Spinal cord (tissue), 10 donors: ENCODE measurements around the gene LARP7. TPM values are rescaled to one million over a fixed set of nuclear protein-coding genes. Genes with fewer than 3 reads are reported as not detected.
A peak's percentile ranks its signal among the peaks of the same experiment; 100 is the strongest.
"Not testable (repeated sequence)": the region's sequence is repeated elsewhere in the genome, so short reads cannot be mapped to it uniquely, and the experiment has no call there.

Source experiments
- DNase-seq, 6 donors: peaks; one replicate each; pipeline versions ENCODE4 v3.0.0 to v3.0.0-alpha.2; 2013 to 2015; ENCODE audit warnings: low spot score in 6 of 6, low read depth in 4 of 6
- H3K27ac ChIP-seq: one replicate; pipeline ENCODE4 v1.5.1; 2013; ENCODE audit warnings: low read depth, low read length, control low read depth
- H3K27me3 ChIP-seq: one replicate; pipeline ENCODE4 v1.6.1; 2013; ENCODE audit warnings: low read length; ENCODE audit not compliant: control insufficient read depth, insufficient read depth
- H3K36me3 ChIP-seq: one replicate; pipeline ENCODE4 v1.6.1; 2013; ENCODE audit warnings: low read length; ENCODE audit not compliant: control insufficient read depth, insufficient read depth
- H3K4me1 ChIP-seq: one replicate; pipeline ENCODE4 v1.6.1; 2013; ENCODE audit warnings: low read length; ENCODE audit not compliant: control insufficient read depth, insufficient read depth
- H3K4me3 ChIP-seq: one replicate; pipeline ENCODE4 v1.5.1; 2013; ENCODE audit warnings: low read depth, low read length, control low read depth
- H3K9me3 ChIP-seq: one replicate; pipeline ENCODE4 v1.6.1; 2013; ENCODE audit warnings: low read length; ENCODE audit not compliant: control insufficient read depth, insufficient read depth
- WGBS: methylation state at CpG from one replicate; pipeline ENCODE4 v1.1.5; 2013; ENCODE audit warnings: missing lambda C conversion rate; ENCODE audit not compliant: insufficient coverage; 5-methylcytosine and 5-hydroxymethylcytosine counted together
- long read RNA-seq, 4 donors: transcript quantifications; one replicate each; lab custom pipeline, GENCODE V29; 2026
- polyA plus RNA-seq, 2 donors: library from polyadenylated mRNA; unstranded; fragments of 120-200 nt; gene quantifications; one replicate each; pipeline ENCODE4 v1.2.1, GENCODE V29; 2013; ENCODE audit not compliant: insufficient read length in 2 of 2
- total RNA-seq, 2 donors: library from RNA; depleted of rRNA in 1 of 2; stranded (reverse); fragments of 120-200 nt in 1 of 2; fragments of >200 nt in 1 of 2; gene quantifications; one replicate each; pipeline versions ENCODE4 v1.2.3 to v1.2.4, GENCODE V29; 2013 to 2014
- donor health status: healthy.

The LARP7 gene
- total RNA-seq (10 to 100 TPM; 33.1 to 65.1 TPM), polyA plus RNA-seq (10 to 100 TPM; 47.7 to 56.3 TPM)
- long read RNA-seq, donor 1, partial matches to known transcripts = 54 of 62 reads
- long read RNA-seq, donor 1, other reads (novel, unspliced or antisense) = 0 of 62 reads
- long read RNA-seq, donor 2, partial matches to known transcripts = 5 of 6 reads
- long read RNA-seq, donor 2, other reads (novel, unspliced or antisense) = 0 of 6 reads
- long read RNA-seq, donor 3, partial matches to known transcripts = 7 of 8 reads
- long read RNA-seq, donor 3, other reads (novel, unspliced or antisense) = 0 of 8 reads
- long read RNA-seq, donor 4, partial matches to known transcripts = 106 of 118 reads
- long read RNA-seq, donor 4, other reads (novel, unspliced or antisense) = 0 of 118 reads

DNA sequence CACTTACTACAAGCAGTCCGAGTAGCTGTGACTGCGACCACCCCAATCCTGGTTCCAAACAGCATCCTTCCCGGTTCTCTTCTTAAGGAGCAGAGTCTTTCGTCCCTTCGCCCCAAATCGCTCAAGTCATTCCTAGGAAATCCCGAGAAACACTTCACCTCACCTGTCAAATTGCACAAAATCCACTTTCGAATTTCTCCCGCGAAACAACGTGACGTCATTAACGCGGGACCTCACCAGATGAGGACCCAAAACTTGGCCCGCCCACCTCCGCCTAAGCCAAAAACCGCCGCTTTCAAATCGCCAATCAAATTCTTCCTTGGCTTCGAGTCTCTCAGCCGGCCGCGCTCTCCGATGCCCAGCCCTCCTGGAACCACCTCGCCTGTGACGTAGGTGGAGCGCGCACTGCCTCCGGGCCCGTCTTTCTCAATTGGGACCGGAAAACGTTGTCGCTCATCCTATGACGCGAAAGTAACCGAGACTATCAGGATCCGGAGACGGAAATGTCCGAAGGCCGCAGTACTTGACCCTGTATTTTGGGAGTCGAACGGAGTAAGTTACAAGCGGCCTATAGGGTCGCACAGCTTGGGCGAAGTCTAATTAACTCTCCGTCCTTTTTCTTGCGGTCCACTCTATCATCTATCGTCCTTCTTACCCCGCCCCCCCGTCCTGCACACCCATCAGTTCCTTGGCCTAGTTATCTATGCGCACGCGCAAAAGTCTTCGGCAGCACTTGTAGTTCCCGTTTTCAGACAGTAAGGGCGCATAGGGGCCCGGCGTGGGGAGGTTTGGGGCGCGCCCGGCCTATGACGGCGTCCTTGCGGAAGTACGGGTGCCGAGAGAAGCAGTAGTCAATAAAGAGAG, at the start of gene LARP7, which contains the start of gene ZGRF1:
Gene LARP7, plus strand, starts transcription at position 456 of the 864 bp plus-strand sequence. CDS start 7,527 bp downstream, outside the sequence.
Gene ZGRF1, minus strand, starts transcription at position 222 of the 864 bp plus-strand sequence. CDS start 3,733 bp downstream, outside the sequence.
- peak; percentile 99 to 100 (median 100) for DNase-seq
- Histone ChIP-seq H3K9me3 (no peaks in the 10 kb centered on the region), H3K4me3 (peak within 1 kb of the TSS; percentile 84), H3K4me1 (peaks cover 9% of the 10 kb centered on the region), H3K27me3 (no peaks in the 10 kb centered on the region), H3K36me3 (peaks cover 4% of the 10 kb centered on the region), H3K27ac (peak within 1 kb of the TSS; percentile 98)
- 0% methylated on average over 66 of the region's 66 CpGs for WGBS

DNA sequence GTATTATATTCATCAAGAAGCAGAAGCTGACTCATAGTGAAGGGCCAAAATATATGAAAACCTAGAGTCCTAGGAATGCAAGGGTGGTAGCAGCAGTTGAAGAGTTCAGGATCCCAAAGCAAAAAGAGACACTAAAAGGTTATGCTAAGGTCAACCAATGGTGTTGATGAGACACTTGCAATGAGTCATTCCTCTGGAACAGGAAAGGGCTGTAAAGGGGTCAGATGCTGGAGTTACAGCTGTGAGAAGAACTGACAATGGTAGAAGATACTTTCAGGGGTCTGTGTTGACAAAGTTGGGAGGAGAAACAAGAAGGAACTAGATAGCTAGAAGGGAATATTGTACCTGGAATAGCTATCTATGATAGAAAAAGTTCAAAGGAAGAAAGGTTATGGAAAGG, 47.7 kb upstream of the LARP7 start:
- Histone ChIP-seq H3K9me3 (no peaks in the 10 kb centered on the region), H3K4me1 (no peaks in the 10 kb centered on the region), H3K27me3 (no peaks in the 10 kb centered on the region), H3K27ac (no peak overlapping the region), H3K4me3 (no peak overlapping the region), H3K36me3 (no peaks in the 10 kb centered on the region)
- DNase-seq = no peak

DNA sequence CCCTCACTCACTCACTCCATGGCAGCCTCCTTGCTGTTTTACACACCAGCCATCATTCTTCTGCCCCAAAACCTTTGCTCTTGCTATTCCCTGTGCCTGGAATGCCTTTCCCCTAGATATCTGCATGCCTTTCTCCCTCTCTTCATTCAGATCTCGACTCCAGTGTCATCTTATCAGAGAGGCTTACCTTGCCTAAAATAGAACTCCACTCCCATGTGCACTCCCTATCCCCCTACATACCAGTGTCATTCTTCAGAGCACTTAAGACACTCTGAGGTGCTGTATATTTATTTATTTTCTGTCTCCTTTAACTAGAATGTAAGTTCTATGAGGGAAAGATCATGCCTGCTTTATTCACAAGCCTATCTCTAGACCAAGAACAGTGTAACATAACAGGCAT, 45.4 kb upstream of the LARP7 start:
- DNase-seq = no peak
- no peak overlapping the region for H3K4me3 ChIP-seq
- no peaks in the 10 kb centered on the region for H3K27me3 ChIP-seq
- WGBS = 88% methylated on average over 1 of the region's 1 CpG
- H3K27ac ChIP-seq = no peak overlapping the region
- H3K9me3 ChIP-seq = no peaks in the 10 kb centered on the region
- no peaks in the 10 kb centered on the region for H3K36me3 ChIP-seq
- H3K4me1 ChIP-seq = no peaks in the 10 kb centered on the region

DNA sequence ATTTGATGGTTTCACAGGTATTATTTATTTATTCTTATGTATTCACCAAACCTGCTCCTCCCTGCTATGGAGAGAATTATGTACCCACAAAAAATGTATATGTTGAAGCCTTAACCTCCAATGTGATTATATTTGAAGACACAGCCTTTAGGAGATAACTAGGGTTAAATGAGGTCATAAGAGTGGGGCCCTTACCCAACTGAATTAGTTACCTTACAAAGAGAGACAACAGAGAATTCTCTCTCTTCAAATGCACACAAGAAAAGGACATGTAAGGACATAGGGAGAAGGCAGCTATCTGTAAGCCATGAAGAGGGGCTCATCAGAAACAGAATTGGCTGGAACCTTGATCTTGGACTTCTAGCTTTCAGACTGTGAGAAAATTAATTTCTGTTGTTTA, 44.2 kb upstream of the LARP7 start:
- H3K4me3 ChIP-seq = no peak overlapping the region
- no peaks in the 10 kb centered on the region for H3K4me1 ChIP-seq
- no peak overlapping the region for H3K27ac ChIP-seq
- no peaks in the 10 kb centered on the region for H3K9me3 ChIP-seq
- DNase-seq = no peak
- no peaks in the 10 kb centered on the region for H3K27me3 ChIP-seq
- no peaks in the 10 kb centered on the region for H3K36me3 ChIP-seq

DNA sequence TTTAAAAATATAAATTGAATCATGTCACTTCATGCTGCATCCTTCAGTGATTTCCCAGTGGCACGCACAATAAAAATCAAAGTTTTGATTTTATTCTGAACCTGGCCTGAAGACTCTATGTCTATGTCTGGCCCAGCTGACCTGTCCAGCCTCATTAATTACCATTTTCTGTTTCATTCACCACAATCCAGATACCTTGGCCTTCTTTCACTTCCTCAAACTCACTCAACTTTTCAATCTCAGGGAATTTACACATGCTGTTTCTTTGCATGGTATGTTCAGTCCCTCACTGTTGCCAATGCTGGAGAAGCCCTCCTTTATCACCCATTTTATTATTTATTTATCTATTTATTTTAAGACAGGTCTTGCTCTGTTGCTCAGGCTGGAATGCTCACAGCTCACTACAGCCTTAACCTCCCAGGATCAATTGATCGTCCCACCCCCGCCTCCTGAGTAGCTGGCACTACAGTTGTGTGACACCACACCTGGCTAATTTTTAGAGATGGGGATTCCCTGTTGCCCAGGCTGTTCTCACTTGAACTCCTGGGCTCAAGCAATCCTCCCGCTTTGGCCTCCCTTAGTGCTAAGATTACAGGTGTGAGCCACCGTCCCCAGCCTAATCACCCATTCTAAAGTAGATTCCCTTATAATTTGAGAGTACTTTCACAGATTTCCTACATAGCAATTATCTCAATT, 43.4 kb upstream of the LARP7 start:
- DNase-seq = no peak
- 100% methylated on average over 1 of the region's 5 CpGs for WGBS

DNA sequence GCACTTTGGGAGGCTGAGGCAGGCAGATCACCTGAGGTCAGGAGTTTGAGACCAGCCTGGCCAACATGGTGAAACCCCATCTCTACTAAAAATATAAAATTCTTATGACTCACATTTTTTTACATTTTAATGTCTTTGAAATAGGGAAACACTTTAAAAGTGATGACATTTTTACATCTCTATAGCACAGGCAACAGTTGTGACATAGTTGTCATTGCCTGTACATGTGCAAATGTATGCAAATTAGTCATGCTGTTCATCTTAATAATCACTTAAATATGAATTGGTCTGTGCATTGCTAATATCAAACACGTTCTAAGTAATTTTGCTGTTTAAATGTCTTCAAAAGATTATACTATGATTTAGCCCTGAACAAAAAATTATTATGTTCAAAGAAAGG, 42.0 kb upstream of the LARP7 start:
- H3K36me3 ChIP-seq = no peaks in the 10 kb centered on the region
- no peaks in the 10 kb centered on the region for H3K4me1 ChIP-seq
- H3K9me3 ChIP-seq = no peaks in the 10 kb centered on the region
- DNase-seq = no peak
- no CpG with 5 or more reads among the region's 1 CpG for WGBS
- H3K4me3 ChIP-seq = no peak overlapping the region
- no peak overlapping the region for H3K27ac ChIP-seq
- no peaks in the 10 kb centered on the region for H3K27me3 ChIP-seq

More for the DNA sequence above, 43.4 kb upstream of the LARP7 start:
- Histone ChIP-seq H3K27me3 (no peaks in the 10 kb centered on the region), H3K27ac (no peak overlapping the region), H3K9me3 (no peaks in the 10 kb centered on the region), H3K36me3 (no peaks in the 10 kb centered on the region), H3K4me1 (no peaks in the 10 kb centered on the region), H3K4me3 (no peak overlapping the region)

DNA sequence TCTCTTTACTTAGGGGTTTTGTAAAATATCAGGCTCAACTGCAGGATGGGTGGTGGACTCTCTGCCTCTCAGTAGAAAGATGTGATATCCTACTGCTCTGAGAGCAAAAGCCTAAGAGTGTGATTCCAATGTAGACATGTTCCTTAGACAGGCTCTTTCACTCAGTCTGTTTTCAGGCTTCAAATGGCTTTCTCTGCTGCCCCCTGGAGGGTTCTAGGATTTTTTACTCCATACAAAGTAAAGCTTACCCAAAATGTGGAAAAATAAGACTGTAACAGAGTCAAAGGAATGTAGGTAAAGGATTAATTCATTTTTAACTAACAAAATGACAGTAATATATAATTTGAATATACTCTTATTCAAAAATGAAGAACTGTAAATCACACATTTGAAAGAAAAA, 32.4 kb upstream of the LARP7 start:
- Histone ChIP-seq H3K9me3 (no peaks in the 10 kb centered on the region), H3K4me3 (no peak overlapping the region), H3K4me1 (no peaks in the 10 kb centered on the region), H3K27me3 (no peaks in the 10 kb centered on the region), H3K27ac (no peak overlapping the region), H3K36me3 (peaks cover 7% of the 10 kb centered on the region)
- peak; percentile 47 to 96 (median 71) for DNase-seq

DNA sequence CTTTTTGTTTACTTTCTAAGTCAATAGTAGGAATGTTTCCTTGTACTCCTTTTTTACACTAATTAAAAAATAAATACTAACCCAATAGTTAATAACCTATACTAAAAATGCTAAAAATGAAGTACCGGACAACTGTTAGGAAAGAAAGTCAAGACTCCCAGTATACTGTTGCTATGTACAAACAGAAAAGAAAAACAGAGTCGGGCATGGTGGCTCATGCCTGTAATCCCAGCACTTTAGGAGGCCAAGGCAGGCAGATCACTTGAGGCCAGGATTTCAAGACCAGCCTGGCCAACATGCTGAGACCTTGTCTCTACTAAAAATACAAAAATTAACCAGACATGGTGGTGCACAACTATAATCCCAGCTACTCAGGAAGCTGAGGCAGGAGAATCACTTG, 24.1 kb upstream of the LARP7 start:
- not testable (repeated sequence) for H3K27me3 ChIP-seq, H3K4me1 ChIP-seq, H3K27ac ChIP-seq, DNase-seq, H3K4me3 ChIP-seq, H3K36me3 ChIP-seq, H3K9me3 ChIP-seq
- 100% methylated on average over 1 of the region's 2 CpGs for WGBS

DNA sequence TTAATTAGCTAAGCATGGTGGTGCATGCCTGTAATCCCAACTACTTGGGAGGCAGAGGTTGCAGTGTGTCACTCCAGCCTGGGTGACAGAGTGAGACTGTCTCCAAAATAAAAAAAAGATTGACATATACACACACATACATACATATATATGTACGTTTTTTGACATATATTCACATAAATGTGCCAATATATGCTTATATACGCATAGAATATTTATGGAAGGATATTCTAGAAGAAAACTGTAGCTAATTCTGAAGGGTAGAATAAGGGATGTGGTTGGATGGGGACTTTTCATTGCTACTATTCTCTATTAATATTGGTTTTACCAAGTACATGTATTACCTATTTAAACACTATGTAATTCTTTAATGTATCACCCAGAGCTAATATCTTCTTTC, 20.0 kb upstream of the LARP7 start:
- DNase-seq = no peak
- Histone ChIP-seq H3K4me1 (no peaks in the 10 kb centered on the region), H3K27me3 (no peaks in the 10 kb centered on the region), H3K36me3 (no peaks in the 10 kb centered on the region), H3K9me3 (no peaks in the 10 kb centered on the region), H3K4me3 (no peak overlapping the region), H3K27ac (no peak overlapping the region)
- no CpG with 5 or more reads among the region's 2 CpGs for WGBS
